ENCODE results near the gene CYP2B6. TPM values are rescaled to one million over a fixed set of nuclear protein-coding genes. Genes with fewer than 3 reads are reported as not detected.

CYP2B6 gene
- total RNA-seq, 1 experiment from 2014 or later = not detected

GRCh38 chr19:41014643-41015042, 23.6 kb downstream of the CYP2B6 start:
- H3K9me3 ChIP-seq (ENCODE audit: low read length) = no peaks in the 10 kb centered on the region
- H3K27ac ChIP-seq (ENCODE audit: low read length) = no peak overlapping the region

GRCh38 chr19:41016488-41017071, 25.5 kb downstream of the CYP2B6 start:
- Histone ChIP-seq H3K4me2 (ENCODE audit: low read depth, low read length, poor library complexity, severe bottlenecking) (no peak overlapping the region), H4K20me1 (ENCODE audit: insufficient read depth, low read depth, low read length) (no peaks in the 10 kb centered on the region), H3K79me2 (ENCODE audit: low read length) (no peaks in the 10 kb centered on the region), H3K9ac (ENCODE audit: low read length) (no peak overlapping the region), H3K27me3 (ENCODE audit: low read length) (no peaks in the 10 kb centered on the region), H3K9me3 (ENCODE audit: low read length) (no peaks in the 10 kb centered on the region), H3K4me3 (ENCODE audit: low read length) (no peak overlapping the region), H2AFZ (ENCODE audit: low read length) (no peak overlapping the region), H3K36me3 (ENCODE audit: insufficient read depth, low read length) (no peaks in the 10 kb centered on the region), H3K4me1 (ENCODE audit: low read length) (no peaks in the 10 kb centered on the region), H3K27ac (ENCODE audit: low read length) (no peak overlapping the region), H3K9me2 (replicated peaks; ENCODE audit: insufficient read depth, low read length) (no peaks in the 10 kb centered on the region)
- no peak for DNase-seq

More at GRCh38 chr19:41014643-41015042, 23.6 kb downstream of the CYP2B6 start:
- H3K79me2 ChIP-seq (ENCODE audit: low read length) = no peaks in the 10 kb centered on the region
- no peak for DNase-seq
- no peak overlapping the region for H2AFZ ChIP-seq (ENCODE audit: low read length)
- no peaks in the 10 kb centered on the region for H3K27me3 ChIP-seq (ENCODE audit: low read length)
- H4K20me1 ChIP-seq (ENCODE audit: insufficient read depth, low read depth, low read length) = no peaks in the 10 kb centered on the region
- no peak overlapping the region for H3K9ac ChIP-seq (ENCODE audit: low read length)
- H3K4me2 ChIP-seq (ENCODE audit: low read depth, low read length, poor library complexity, severe bottlenecking) = no peak overlapping the region
- H3K36me3 ChIP-seq (ENCODE audit: insufficient read depth, low read length) = no peaks in the 10 kb centered on the region
- H3K4me3 ChIP-seq (ENCODE audit: low read length) = no peak overlapping the region
- H3K4me1 ChIP-seq (ENCODE audit: low read length) = no peaks in the 10 kb centered on the region
- no peaks in the 10 kb centered on the region for H3K9me2 ChIP-seq (replicated peaks; ENCODE audit: insufficient read depth, low read length)

- H3K9me2 ChIP-seq (replicated peaks; ENCODE audit: insufficient read depth, low read length) = no peaks in the 10 kb centered on the region
- no peak overlapping the region for H3K4me2 ChIP-seq (ENCODE audit: low read depth, low read length, poor library complexity, severe bottlenecking)
- H3K9ac ChIP-seq (ENCODE audit: low read length) = no peak overlapping the region
- H3K27ac ChIP-seq (ENCODE audit: low read length) = no peak overlapping the region
- no peaks in the 10 kb centered on the region for H3K27me3 ChIP-seq (ENCODE audit: low read length)
- no peak overlapping the region for H2AFZ ChIP-seq (ENCODE audit: low read length)
- H3K9me3 ChIP-seq (ENCODE audit: low read length) = no peaks in the 10 kb centered on the region
- DNase-seq = no peak
- H4K20me1 ChIP-seq (ENCODE audit: insufficient read depth, low read depth, low read length) = no peaks in the 10 kb centered on the region
- no peaks in the 10 kb centered on the region for H3K36me3 ChIP-seq (ENCODE audit: insufficient read depth, low read length)
- no peak overlapping the region for H3K4me3 ChIP-seq (ENCODE audit: low read length)
- no peaks in the 10 kb centered on the region for H3K4me1 ChIP-seq (ENCODE audit: low read length)
- no peaks in the 10 kb centered on the region for H3K79me2 ChIP-seq (ENCODE audit: low read length)
Observed at GRCh38 chr19:41018736-41019290, 27.7 kb downstream of the CYP2B6 start.

GRCh38 chr19:41019346-41019745, 28.3 kb downstream of the CYP2B6 start:
- Histone ChIP-seq H3K27ac (ENCODE audit: low read length) (no peak overlapping the region), H3K27me3 (ENCODE audit: low read length) (no peaks in the 10 kb centered on the region), H4K20me1 (ENCODE audit: insufficient read depth, low read depth, low read length) (no peaks in the 10 kb centered on the region), H3K36me3 (ENCODE audit: insufficient read depth, low read length) (no peaks in the 10 kb centered on the region), H3K4me1 (ENCODE audit: low read length) (no peaks in the 10 kb centered on the region), H2AFZ (ENCODE audit: low read length) (no peak overlapping the region), H3K4me2 (ENCODE audit: low read depth, low read length, poor library complexity, severe bottlenecking) (no peak overlapping the region), H3K79me2 (ENCODE audit: low read length) (no peaks in the 10 kb centered on the region), H3K9me2 (replicated peaks; ENCODE audit: insufficient read depth, low read length) (no peaks in the 10 kb centered on the region), H3K4me3 (ENCODE audit: low read length) (no peak overlapping the region), H3K9ac (ENCODE audit: low read length) (no peak overlapping the region), H3K9me3 (ENCODE audit: low read length) (no peaks in the 10 kb centered on the region)
- DNase-seq = no peak

GRCh38 chr19:41023193-41023592, 32.1 kb downstream of the CYP2B6 start:
- no peak overlapping the region for H3K4me3 ChIP-seq (ENCODE audit: low read length)
- no peak overlapping the region for H2AFZ ChIP-seq (ENCODE audit: low read length)
- H4K20me1 ChIP-seq (ENCODE audit: insufficient read depth, low read depth, low read length) = no peaks in the 10 kb centered on the region
- no peaks in the 10 kb centered on the region for H3K9me2 ChIP-seq (replicated peaks; ENCODE audit: insufficient read depth, low read length)
- no peak overlapping the region for H3K27ac ChIP-seq (ENCODE audit: low read length)
- DNase-seq = peak; percentile 42
- H3K4me1 ChIP-seq (ENCODE audit: low read length) = no peaks in the 10 kb centered on the region
- H3K9me3 ChIP-seq (ENCODE audit: low read length) = no peaks in the 10 kb centered on the region
- H3K9ac ChIP-seq (ENCODE audit: low read length) = no peak overlapping the region
- H3K4me2 ChIP-seq (ENCODE audit: low read depth, low read length, poor library complexity, severe bottlenecking) = no peak overlapping the region
- no peaks in the 10 kb centered on the region for H3K27me3 ChIP-seq (ENCODE audit: low read length)
- H3K79me2 ChIP-seq (ENCODE audit: low read length) = no peaks in the 10 kb centered on the region
- no peaks in the 10 kb centered on the region for H3K36me3 ChIP-seq (ENCODE audit: insufficient read depth, low read length)

- DNase-seq = no peak
- Histone ChIP-seq H3K36me3 (ENCODE audit: insufficient read depth, low read length) (no peaks in the 10 kb centered on the region), H3K9me2 (replicated peaks; ENCODE audit: insufficient read depth, low read length) (no peaks in the 10 kb centered on the region), H3K79me2 (ENCODE audit: low read length) (no peaks in the 10 kb centered on the region), H2AFZ (ENCODE audit: low read length) (no peak overlapping the region), H3K4me1 (ENCODE audit: low read length) (no peaks in the 10 kb centered on the region), H3K9me3 (ENCODE audit: low read length) (no peaks in the 10 kb centered on the region), H3K9ac (ENCODE audit: low read length) (no peak overlapping the region), H3K4me2 (ENCODE audit: low read depth, low read length, poor library complexity, severe bottlenecking) (no peak overlapping the region), H3K27me3 (ENCODE audit: low read length) (no peaks in the 10 kb centered on the region), H4K20me1 (ENCODE audit: insufficient read depth, low read depth, low read length) (no peaks in the 10 kb centered on the region), H3K27ac (ENCODE audit: low read length) (no peak overlapping the region), H3K4me3 (ENCODE audit: low read length) (no peak overlapping the region)
Observed at GRCh38 chr19:41025411-41025810, 34.3 kb downstream of the CYP2B6 start.

- Histone ChIP-seq H3K9ac (ENCODE audit: low read length) (no peak overlapping the region), H3K4me3 (ENCODE audit: low read length) (no peak overlapping the region), H3K27ac (ENCODE audit: low read length) (no peak overlapping the region)
Observed at GRCh38 chr19:41025871-41026270, 34.8 kb downstream of the CYP2B6 start.

GRCh38 chr19:41027273-41027967, 36.3 kb downstream of the CYP2B6 start:
- Histone ChIP-seq H3K36me3 (ENCODE audit: insufficient read depth, low read length) (no peaks in the 10 kb centered on the region), H3K27ac (ENCODE audit: low read length) (no peak overlapping the region), H3K79me2 (ENCODE audit: low read length) (no peaks in the 10 kb centered on the region), H3K4me2 (ENCODE audit: low read depth, low read length, poor library complexity, severe bottlenecking) (no peak overlapping the region), H3K9ac (ENCODE audit: low read length) (no peak overlapping the region), H3K9me3 (ENCODE audit: low read length) (no peaks in the 10 kb centered on the region), H4K20me1 (ENCODE audit: insufficient read depth, low read depth, low read length) (no peaks in the 10 kb centered on the region), H3K27me3 (ENCODE audit: low read length) (no peaks in the 10 kb centered on the region), H3K4me1 (ENCODE audit: low read length) (no peaks in the 10 kb centered on the region), H3K9me2 (replicated peaks; ENCODE audit: insufficient read depth, low read length) (no peaks in the 10 kb centered on the region), H2AFZ (ENCODE audit: low read length) (no peak overlapping the region), H3K4me3 (ENCODE audit: low read length) (no peak overlapping the region)
- no peak for DNase-seq

More at GRCh38 chr19:41025871-41026270, 34.8 kb downstream of the CYP2B6 start:
- Histone ChIP-seq H3K79me2 (ENCODE audit: low read length) (no peaks in the 10 kb centered on the region), H3K9me2 (replicated peaks; ENCODE audit: insufficient read depth, low read length) (no peaks in the 10 kb centered on the region), H3K9me3 (ENCODE audit: low read length) (no peaks in the 10 kb centered on the region), H3K4me2 (ENCODE audit: low read depth, low read length, poor library complexity, severe bottlenecking) (no peak overlapping the region), H3K36me3 (ENCODE audit: insufficient read depth, low read length) (no peaks in the 10 kb centered on the region), H3K4me1 (ENCODE audit: low read length) (no peaks in the 10 kb centered on the region), H3K27me3 (ENCODE audit: low read length) (no peaks in the 10 kb centered on the region), H4K20me1 (ENCODE audit: insufficient read depth, low read depth, low read length) (no peaks in the 10 kb centered on the region), H2AFZ (ENCODE audit: low read length) (no peak overlapping the region)
- DNase-seq = no peak

Data from Karpas-422 (cell line).